Hematopoietic multipotent progenitor cell treated with erythropoietin and hydrocortisone succinate and interleukin-3 and kit ligand, for 15 days (in vitro differentiated cells): ENCODE measurements around the gene INTS12.
"Not testable (repeated sequence)": the region's sequence is repeated elsewhere in the genome, so short reads cannot be mapped to it uniquely, and the experiment has no call there.

ENCODE experiments used
- DNase-seq: peaks from one replicate; pipeline ENCODE4 v3.0.0-alpha.2; 2015; ENCODE audit warnings: low spot score

Gene INTS12

GRCh38 chr4:105708181-105709080 lies at the start of gene INTS12, which contains the start of gene GSTCD:
Gene INTS12 (minus strand): TSS chr4:105708689. CDS start chr4:105700005, 8,684 bp downstream.
Gene GSTCD (plus strand): TSS chr4:105708784. CDS start chr4:105717614, 8,830 bp downstream.
- DNase-seq = peak; percentile 90

GRCh38 chr4:105755375-105755774 lies 46.9 kb upstream of the INTS12 start:
- no peak for DNase-seq

- DNase-seq = no peak
Measured at GRCh38 chr4:105753361-105753760, 44.9 kb upstream of the INTS12 start.

GRCh38 chr4:105751718-105752299 lies 43.3 kb upstream of the INTS12 start:
- DNase-seq = no peak

GRCh38 chr4:105748222-105748621 lies 39.7 kb upstream of the INTS12 start:
- no peak for DNase-seq

GRCh38 chr4:105741548-105741947 lies 33.1 kb upstream of the INTS12 start:
- DNase-seq = no peak

- not testable (repeated sequence) for DNase-seq
Measured at GRCh38 chr4:105735217-105735616, 26.7 kb upstream of the INTS12 start.

- not testable (repeated sequence) for DNase-seq
Measured at GRCh38 chr4:105729895-105730294, 21.4 kb upstream of the INTS12 start.

GRCh38 chr4:105725623-105726022 lies 17.1 kb upstream of the INTS12 start:
- DNase-seq = no peak

- DNase-seq = no peak
Measured at GRCh38 chr4:105719204-105719603, 10.7 kb upstream of the INTS12 start.

GRCh38 chr4:105715692-105716278 lies 7.3 kb upstream of the INTS12 start:
- peak; percentile 69 for DNase-seq

GRCh38 chr4:105714932-105715331 lies 6.4 kb upstream of the INTS12 start:
- DNase-seq = peak; percentile 8

GRCh38 chr4:105714071-105714521 lies 5.6 kb upstream of the INTS12 start:
- DNase-seq = peak; percentile 14

- no peak for DNase-seq
Measured at GRCh38 chr4:105712766-105713165, 4.3 kb upstream of the INTS12 start.

- no peak for DNase-seq
Measured at GRCh38 chr4:105710678-105711077, 2.2 kb upstream of the INTS12 start.

GRCh38 chr4:105710012-105710600 lies 1.6 kb upstream of the INTS12 start:
- no peak for DNase-seq

- peak; percentile 18 for DNase-seq
Measured at GRCh38 chr4:105709081-105709450, 577 bp upstream of the INTS12 start.

GRCh38 chr4:105707782-105708180 lies 708 bp downstream of the INTS12 start:
- peak; percentile 17 for DNase-seq

- DNase-seq = no peak
Measured at GRCh38 chr4:105698607-105699006, 9.9 kb downstream of the INTS12 start.

- not testable (repeated sequence) for DNase-seq
Measured at GRCh38 chr4:105695832-105696231, 12.7 kb downstream of the INTS12 start.

- DNase-seq = not testable (repeated sequence)
Measured at GRCh38 chr4:105694812-105695211, 13.7 kb downstream of the INTS12 start.

GRCh38 chr4:105686571-105686970 lies 21.9 kb downstream of the INTS12 start:
- DNase-seq = no peak
